Measurements from ENCODE around the gene GSTP1.

GRCh38 chr11:67614730-67615714 lies 31.4 kb downstream of the GSTP1 start:
- TF ChIP-seq, protein P1, sequence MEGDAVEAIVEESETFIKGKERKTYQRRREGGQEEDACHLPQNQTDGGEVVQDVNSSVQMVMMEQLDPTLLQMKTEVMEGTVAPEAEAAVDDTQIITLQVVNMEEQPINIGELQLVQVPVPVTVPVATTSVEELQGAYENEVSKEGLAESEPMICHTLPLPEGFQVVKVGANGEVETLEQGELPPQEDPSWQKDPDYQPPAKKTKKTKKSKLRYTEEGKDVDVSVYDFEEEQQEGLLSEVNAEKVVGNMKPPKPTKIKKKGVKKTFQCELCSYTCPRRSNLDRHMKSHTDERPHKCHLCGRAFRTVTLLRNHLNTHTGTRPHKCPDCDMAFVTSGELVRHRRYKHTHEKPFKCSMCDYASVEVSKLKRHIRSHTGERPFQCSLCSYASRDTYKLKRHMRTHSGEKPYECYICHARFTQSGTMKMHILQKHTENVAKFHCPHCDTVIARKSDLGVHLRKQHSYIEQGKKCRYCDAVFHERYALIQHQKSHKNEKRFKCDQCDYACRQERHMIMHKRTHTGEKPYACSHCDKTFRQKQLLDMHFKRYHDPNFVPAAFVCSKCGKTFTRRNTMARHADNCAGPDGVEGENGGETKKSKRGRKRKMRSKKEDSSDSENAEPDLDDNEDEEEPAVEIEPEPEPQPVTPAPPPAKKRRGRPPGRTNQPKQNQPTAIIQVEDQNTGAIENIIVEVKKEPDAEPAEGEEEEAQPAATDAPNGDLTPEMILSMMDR (conservative IDR thresholded peaks at IDR 0.05), result peak; percentile 92
- TF ChIP-seq ZFX (IDR thresholded peaks at IDR 0.05), result no peak

Measured in C4-2B (cell line).